ENCODE results near the gene PMP22.

The PMP22 gene

DNA sequence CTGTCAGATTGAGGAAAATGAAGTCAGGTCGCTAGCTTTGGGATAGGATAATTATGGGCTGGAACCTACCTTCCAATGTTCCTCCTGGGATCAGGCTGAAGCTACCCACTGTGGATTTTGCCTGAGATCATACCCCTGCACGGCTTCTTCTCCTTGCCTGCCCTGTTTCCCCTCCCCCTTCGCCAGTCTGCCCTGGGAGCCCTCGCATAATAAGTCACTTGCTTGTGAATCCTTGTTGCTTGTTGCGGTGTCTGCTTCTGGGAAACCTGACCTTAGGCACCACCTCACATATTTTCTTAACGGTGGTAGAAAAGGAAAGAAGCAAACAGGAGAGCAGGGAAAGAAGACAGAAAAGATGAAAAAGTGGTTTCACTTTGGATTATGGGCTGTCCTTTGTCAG lies 13.3 kb upstream of the PMP22 start:
- in situ Hi-C loops (cut with MboI; ENCODE audit: low sequenced_read_pairs), result no loop called here

DNA sequence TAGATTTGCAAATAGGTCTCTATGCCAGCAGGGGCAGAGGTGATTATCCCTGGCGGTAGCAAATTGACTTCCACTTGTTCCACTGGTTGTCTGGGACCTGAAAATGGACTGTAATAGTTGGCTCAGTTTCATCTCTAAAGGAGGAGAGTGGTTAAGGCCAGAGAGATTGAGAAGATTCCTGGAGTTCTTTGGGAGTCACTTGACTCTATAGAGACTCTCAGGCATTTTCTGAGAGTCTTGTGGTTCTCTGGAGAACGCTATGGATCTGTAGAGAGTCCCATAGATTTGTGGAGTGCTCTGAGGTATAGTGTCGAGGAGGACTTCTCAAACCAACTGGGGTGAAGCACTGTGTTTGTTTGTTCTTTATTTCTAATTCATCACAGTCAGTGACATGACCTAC lies 8.9 kb upstream of the PMP22 start:
- in situ Hi-C loops (cut with MboI; ENCODE audit: low sequenced_read_pairs), result loop anchor here (25.0 kb wide), 1 partner anchor 238 kb away; no protein-coding TSS in a partner anchor

DNA sequence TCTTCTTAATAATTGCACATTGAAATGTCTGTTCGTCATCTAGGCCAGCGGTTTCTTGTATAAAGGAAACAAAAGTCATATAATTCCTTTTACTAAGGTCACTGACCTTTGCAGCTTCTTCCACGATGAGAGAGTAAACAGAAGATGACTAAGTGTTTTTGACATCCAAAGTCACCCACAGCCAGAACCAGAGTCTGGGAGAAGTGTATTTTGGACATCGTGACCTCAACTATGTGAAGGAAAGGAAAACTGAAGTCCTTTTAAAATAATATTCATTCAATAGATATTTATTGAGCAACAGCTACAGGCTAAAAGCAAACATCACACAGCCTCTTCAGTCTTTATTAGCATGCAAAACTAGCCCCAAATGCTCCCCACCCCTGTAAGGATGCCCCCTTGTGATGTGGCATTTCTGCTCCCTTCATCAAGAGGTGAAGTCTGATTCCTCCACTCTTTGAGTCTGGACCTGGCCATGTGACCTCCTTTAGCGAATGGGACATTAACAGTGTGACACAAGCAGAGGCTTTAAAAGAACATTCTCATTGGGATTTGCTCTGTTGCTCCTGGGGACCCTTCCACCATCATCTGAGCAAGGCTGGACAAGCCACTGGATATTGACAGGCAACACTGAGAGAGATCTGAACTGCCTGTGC lies 8.1 kb upstream of the PMP22 start:
- in situ Hi-C loops (cut with MboI; ENCODE audit: low sequenced_read_pairs), result loop anchor here (25.0 kb wide), 1 partner anchor 239 kb away; no protein-coding TSS in a partner anchor

DNA sequence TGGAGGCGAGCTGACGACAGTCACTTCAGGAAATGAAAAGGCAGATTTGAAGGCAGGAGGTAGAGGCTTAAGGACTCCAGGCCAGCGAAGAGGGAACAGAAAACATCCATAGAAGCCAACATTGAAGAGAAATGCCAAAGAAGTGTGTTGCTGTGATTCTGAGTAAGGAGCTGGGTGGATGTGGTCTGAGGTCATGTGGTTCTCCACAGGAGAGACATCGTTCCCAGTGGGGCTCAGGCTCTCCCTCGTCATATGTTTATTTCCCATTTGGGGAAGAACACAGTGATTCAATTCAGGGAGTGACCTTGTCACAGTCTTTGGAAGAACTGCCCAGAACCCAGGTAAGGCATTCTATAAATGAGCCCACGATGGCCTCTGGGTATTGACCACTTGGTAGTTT lies 6.6 kb upstream of the PMP22 start:
- in situ Hi-C loops (cut with MboI; ENCODE audit: low sequenced_read_pairs), result loop anchor here (25.0 kb wide), 1 partner anchor 241 kb away; no protein-coding TSS in a partner anchor

DNA sequence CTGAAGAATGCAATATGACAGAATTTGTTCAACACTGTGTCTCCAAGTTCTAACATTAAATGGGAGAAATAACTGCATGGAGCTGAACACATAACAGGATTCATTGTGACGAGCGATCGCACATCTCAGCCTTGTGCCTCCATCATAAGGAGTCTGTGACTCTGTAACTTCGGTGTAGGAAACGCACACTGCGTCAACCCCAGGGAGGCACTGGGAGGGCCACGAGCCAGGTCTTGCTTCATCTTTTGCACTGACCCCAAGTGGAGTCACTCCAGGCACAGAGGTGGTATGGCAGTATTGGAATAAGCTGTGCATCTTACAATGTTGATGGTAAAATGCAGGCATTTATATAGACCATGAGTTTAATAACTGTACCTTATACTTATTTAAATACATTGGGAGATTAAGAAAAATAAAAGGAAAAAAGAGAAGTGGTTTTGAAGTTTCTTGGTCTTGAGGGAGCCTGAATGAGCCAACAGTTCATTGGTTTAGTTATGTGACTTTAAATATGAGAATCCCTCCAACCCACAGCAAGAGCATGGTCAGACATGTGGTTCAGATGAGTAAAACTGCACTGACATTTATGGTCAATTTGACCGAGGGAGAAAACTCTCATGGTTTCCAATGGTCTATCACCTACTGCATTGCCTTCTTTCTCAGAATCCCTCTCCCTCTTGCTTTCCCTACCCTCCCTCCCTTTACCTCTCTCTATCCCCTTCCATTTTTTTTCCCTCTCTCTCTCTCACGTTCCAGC lies 5.7 kb upstream of the PMP22 start:
- in situ Hi-C loops (cut with MboI; ENCODE audit: low sequenced_read_pairs), result loop anchor here (25.0 kb wide), 1 partner anchor 241 kb away; no protein-coding TSS in a partner anchor

DNA sequence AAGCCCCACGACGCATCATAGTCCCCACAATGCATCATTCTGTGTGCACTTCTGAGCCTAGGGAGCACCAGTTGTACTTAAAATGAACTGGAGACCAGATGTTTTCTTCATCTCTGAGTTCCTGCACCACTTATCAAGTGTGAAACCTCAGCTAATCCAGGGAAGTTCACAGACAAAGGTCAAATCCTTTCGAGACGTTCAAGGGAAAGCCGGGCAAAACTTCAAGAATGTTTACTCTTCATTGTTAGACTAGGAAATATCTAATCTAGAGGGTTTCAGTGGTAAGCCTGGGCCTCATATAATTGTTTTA lies 4.6 kb upstream of the PMP22 start:
- in situ Hi-C loops (cut with MboI; ENCODE audit: low sequenced_read_pairs), result loop anchor here (25.0 kb wide), 1 partner anchor 243 kb away; no protein-coding TSS in a partner anchor

DNA sequence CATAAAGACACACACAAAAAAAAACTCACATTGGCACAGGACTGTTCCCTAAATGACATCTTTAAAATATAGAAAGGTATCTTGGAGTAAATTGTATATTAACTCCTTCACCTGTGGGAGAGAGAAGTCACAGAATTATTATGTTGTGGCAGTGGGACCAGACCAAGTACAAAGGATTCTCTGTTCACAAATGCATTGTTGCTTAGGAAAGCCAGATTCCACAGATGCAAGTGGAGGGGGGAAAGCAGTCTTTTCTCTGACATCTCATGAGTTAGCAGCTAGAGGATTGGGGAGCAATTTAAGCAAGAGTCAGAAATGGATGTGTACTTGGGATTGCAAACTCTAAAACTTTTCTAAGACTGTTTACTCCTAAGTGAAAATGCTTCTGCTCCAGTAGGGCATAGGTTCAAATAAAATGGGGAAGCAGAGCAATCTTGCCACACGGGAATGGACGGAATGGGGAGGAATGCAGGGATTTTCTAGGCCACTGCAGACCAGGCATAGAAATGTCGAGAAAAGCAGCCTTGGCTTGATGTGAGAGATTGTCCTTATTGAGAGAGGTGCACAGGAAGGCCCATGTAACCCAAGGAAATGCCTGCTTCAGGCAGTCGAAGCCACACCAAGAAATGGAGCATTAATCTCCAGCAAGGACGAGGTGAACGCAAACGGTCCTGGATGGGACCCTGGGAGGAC lies 4.1 kb upstream of the PMP22 start:
- in situ Hi-C loops (cut with MboI; ENCODE audit: low sequenced_read_pairs), result loop anchor here (25.0 kb wide), 1 partner anchor 243 kb away; no protein-coding TSS in a partner anchor

DNA sequence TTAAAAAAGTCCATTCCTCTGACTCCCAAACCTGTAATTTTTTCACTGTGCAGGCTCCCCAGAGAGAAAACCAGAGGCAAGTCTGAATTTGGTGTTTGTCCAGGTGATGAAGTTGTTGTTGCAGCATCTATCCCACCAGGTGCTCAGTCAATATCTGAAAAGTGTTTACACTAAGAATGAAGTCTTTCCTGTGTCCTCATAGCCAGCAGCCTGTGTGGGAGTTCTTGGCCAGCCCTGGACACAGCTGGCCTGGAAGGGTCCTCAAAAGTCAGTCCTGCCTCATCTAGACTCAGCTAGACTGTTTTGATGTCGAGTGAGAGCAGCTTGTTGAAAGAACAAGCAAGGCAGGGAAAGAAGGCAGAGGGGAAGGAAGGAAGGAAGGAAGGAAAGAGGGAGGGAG lies 3.3 kb upstream of the PMP22 start:
- in situ Hi-C loops (cut with MboI; ENCODE audit: low sequenced_read_pairs), result loop anchor here (25.0 kb wide), 1 partner anchor 244 kb away; no protein-coding TSS in a partner anchor

DNA sequence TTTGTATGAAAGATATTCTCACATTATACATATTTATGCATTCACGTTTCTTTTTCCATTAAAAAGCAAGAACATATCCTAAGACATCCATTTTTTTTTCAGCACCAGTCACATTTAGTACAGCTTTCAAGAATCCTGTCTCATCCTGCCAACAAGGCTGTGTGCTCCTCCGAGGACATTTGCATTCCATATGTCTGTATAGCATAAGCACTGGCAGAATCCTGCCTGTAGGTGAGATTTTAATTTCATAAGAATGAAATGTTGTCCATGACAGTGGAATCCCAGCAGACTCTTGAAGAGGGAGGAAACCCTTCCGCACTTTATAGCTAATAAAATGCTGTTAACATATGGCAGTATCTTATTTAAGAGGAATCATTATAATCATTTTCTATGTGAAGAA lies 2.9 kb upstream of the PMP22 start:
- in situ Hi-C loops (cut with MboI; ENCODE audit: low sequenced_read_pairs), result loop anchor here (25.0 kb wide), 1 partner anchor 244 kb away; no protein-coding TSS in a partner anchor

DNA sequence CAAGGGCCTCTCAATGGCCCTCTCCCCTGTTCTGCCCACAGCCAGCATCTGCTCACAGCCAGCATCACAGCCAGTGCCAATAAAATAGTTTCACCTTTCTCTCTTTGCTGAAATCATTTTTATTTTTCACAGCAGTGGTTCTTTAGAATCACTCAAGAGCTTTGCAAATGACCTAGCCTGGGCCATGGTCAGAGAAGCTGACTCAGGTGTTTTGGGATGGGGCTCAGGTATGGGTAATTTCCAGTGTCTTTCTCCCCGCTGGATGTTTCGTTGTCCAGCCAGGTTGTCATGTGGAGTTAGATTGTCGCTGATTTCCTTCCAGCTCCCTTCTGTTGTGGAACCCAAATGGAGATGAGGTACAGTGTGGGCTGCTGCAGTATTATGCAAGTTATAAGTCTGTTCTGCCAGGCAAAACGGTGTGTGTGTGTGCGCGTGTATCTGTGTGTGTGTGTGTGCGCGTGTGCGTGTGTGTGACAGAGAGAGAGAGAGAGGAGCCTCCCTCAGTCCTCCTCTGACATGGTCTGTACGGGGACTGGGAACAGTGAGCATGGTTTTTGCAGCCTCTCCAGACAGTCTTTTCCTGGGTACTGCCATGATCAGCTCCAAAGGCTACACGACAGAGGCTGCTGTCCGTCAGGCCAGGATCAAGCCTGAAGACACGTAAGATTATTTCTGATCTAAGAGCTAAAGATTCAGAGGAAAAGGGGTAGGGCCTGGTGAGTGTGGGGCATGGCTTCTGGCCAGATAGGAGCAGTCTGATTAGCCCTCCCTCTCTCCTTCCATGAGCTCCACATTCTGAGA lies 1.4 kb upstream of the PMP22 start:
- in situ Hi-C loops (cut with MboI; ENCODE audit: low sequenced_read_pairs), result loop anchor here (25.0 kb wide), 1 partner anchor 246 kb away; no protein-coding TSS in a partner anchor

DNA sequence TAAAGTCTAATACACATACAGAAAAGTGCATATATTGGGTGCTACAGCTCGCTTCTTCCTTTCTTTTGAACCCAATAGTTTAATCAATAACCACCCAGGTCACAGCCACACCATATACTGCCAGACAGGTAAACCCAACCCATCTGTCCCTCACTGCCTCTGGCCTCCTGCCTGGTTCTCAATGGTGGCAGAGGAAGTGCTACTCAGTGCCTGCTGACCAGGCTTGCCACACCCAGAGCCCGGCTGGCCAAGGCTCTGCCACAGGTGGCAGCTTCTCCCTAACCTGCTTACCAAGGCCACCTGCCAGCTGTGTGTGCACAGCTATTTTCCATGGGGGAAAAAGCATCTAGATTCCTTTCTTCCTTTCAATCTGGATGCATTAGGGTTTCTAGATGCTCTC lies 584 bp downstream of the PMP22 start:
- in situ Hi-C loops (cut with MboI; ENCODE audit: low sequenced_read_pairs), result loop anchor here (25.0 kb wide), 1 partner anchor 248 kb away; no protein-coding TSS in a partner anchor

DNA sequence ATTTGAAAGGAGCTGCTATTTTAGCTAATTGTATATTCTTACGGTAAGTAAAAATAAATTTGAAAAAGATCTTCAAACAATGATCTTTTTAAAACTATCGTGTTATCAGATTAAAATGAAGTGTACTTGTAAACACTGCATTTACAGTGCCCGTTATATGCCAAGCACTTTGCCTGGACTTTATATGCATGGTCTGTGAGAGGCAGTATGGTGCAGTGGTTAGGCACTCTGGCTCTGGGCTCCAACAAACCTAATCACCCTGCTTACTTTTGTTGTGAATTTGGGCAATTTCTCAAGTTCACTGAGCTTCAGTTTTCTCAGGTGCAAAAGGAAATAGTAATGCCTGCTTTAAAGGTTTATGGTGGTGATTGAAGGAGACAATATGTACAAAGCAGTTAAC lies 1.4 kb downstream of the PMP22 start:
- in situ Hi-C loops (cut with MboI; ENCODE audit: low sequenced_read_pairs), result loop anchor here (25.0 kb wide), 1 partner anchor 249 kb away; no protein-coding TSS in a partner anchor

DNA sequence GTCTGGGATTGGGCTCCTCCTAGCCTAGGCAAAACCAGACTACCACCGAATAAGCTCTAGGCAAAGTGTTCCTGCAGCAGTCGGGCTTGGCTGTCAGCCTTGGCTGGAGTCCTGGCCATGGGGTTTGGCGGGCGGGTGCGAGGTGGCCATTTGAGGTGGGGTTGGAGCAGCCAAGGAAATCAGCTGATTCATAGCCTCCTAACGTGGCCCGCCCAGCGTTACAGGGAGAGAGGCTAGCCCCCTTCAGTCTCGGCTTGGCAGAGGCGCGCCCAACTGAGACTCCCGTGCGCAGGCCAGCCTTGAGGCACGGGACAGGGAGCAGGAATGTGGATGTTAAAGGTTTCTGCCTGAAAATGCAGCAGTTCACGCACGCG lies 1.9 kb downstream of the PMP22 start:
- in situ Hi-C loops (cut with MboI; ENCODE audit: low sequenced_read_pairs), result loop anchor here (25.0 kb wide), 1 partner anchor 249 kb away; no protein-coding TSS in a partner anchor

DNA sequence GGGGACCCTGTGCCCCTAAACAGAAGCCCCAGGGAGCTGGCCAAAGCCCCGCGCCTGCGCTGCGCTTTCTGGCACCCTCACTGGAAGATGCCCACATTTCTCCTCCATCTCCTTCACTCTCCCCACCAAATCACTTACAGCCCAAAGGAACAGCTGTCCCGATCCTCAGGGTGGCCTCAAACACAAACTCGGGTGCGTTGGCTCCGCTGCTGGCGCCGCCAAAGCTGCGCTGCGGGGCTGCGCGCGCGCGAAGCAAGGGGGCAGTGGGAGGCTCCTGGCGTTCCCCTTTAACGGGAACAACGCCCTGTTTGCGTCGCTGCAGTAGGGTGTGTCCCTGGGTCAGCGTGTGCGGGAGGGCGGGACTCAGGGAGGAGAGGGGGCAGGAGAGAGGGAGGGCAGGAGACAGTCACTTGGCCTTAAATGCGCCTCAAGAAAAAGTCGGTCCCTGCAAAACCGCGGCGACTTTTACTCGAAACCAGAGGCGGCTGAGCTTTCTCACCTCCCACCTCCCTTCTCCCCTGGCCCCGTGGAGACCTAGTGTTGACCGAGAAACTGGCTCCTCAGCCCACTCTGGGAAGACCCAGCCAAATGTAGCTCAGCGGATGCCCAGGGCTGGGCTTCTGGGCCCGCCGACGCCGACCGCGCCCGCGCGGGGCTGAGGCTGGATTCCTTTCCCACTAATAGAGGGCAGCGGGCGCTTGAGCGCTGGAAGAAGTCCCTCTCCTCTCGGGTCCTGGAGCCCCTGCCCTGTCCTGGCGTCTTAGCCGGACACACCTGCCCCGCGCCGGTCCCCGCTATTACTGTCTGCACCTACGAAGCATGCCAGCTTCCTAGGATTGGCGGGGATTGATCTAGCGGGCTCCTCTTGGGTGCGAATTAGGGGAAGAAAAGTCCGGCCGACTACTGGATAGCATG lies 2.6 kb downstream of the PMP22 start:
- in situ Hi-C loops (cut with MboI; ENCODE audit: low sequenced_read_pairs), result loop anchor here (25.0 kb wide), 1 partner anchor 250 kb away; no protein-coding TSS in a partner anchor

DNA sequence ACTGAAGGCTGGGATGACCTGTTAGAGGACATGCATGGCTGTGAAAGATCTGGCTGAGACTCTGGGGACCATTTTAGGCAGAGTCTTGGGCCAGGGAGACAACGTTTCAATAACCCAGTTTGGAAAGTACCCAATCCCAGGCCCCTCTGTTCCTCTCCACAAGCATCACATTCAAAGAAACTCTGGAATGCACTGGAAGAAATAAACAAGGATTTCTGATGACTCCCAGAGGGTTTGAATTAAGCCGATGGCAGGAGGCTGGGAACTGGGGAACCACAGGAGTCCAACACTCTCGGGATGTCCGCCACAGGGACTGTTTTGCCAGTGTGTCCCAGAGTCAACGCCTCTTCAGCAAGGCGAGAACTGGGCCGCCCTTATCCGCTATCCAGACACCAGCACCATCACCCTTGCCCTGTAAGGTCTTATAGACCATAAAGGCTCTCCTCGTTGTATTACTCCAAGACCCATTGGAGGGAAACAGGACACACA lies 3.3 kb downstream of the PMP22 start:
- in situ Hi-C loops (cut with MboI; ENCODE audit: low sequenced_read_pairs), result loop anchor here (25.0 kb wide), 1 partner anchor 250 kb away; no protein-coding TSS in a partner anchor

DNA sequence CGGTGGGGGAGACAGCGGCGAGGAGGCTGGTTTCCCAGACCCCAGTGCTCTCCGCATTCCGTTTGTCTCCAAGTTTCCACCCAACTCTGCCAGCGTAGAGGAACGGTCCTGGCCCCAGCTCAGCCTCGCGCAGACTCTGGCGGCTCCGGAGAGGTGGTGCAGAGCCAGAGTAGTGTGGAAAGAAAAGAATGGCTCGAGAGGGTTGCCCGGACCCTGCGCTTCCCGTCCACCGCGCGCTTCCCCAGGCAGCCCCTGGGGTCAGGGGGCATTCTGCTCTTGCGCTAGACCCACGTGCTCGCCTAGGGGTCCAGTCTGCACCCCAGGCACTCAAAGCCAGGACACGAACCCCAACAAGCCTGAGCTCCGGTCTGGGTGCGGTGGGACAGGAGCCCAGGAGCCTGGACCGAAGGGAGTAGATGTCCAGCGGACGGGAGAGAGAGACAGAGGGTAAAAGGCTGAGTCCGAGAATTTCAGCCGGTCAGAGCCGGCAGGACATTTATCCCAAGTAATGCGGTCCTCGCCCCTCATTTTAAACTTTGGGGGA lies 3.8 kb downstream of the PMP22 start:
- in situ Hi-C loops (cut with MboI; ENCODE audit: low sequenced_read_pairs), result loop anchor here (25.0 kb wide), 1 partner anchor 251 kb away; no protein-coding TSS in a partner anchor

DNA sequence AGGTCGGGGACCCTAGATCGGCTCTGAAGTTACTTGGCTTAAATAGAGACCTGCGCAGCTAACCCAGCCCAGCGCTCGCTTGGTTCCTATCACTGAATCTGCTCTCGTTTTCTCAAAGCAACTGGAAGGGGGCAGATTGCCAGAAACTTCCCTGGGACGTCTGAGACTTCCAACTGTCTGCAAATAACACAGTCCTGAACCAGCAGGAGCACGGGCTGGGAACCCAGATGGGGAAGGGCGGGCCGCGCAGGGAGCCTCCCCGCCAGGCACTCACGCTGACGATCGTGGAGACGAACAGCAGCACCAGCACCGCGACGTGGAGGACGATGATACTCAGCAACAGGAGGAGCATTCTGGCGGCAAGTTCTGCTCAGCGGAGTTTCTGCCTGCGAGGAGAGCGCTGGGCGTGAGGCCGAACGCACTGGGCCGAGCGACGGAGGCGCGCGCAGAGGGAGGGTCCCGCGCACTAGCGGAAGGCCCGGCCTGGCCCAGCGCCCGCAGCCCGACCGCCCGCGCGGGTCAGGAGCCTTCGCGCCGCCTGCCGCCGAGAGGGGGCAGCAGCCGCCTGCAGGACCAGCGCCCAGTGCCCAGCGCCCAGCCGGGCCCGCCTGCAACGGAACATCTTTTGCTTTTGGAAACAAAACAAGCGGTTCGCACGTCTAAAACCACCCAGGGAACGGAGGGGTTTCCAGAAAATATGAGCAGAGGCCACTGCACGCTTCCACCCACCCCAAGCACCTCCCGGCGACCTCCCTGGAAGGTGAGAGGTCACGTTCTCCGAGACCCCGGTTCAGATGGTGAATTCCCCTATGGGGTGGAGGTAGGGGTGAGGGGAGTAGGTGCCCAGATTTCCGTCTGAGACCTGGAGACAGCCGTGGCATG lies 4.5 kb downstream of the PMP22 start:
- in situ Hi-C loops (cut with MboI; ENCODE audit: low sequenced_read_pairs), result loop anchor here (25.0 kb wide), 1 partner anchor 252 kb away; no protein-coding TSS in a partner anchor
